ENCODE results near the gene CDA.
"Not testable (repeated sequence)": the region's sequence is repeated elsewhere in the genome, so short reads cannot be mapped to it uniquely, and the experiment has no call there.

Gene CDA

GRCh38 chr1:20587661-20588053, 1.2 kb upstream of the CDA start:
- no peak for DNase-seq

- DNase-seq = peak; percentile 82
These were observed 708 bp downstream of the CDA start for GRCh38 chr1:20589331-20590278.

- DNase-seq = peak; percentile 58
These were observed 1.4 kb downstream of the CDA start for GRCh38 chr1:20590306-20590777.

GRCh38 chr1:20593756-20594155, 4.9 kb downstream of the CDA start:
- no peak for DNase-seq

- no peak for DNase-seq
These were observed 5.8 kb downstream of the CDA start for GRCh38 chr1:20594746-20595145.

DNA sequence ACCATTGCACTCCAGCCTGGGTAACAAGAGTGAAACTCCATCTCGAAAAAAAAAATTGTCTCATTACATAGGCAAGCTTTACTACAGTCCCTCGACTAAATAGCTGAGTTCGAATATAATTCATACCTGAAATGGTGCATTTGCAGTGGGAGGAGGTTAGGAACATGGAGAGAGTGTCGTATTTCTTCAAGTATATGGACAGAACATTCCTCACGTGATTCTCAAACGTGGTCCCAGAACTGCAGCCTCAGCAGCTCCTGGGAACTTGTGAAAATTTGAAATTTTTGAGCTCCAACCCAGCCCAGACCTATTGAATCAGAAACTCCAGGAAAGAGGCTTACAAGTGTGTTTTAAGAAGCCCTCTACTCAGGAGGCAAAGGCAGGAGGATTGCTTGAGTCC, 7.2 kb downstream of the CDA start:
- no peak for DNase-seq

DNA sequence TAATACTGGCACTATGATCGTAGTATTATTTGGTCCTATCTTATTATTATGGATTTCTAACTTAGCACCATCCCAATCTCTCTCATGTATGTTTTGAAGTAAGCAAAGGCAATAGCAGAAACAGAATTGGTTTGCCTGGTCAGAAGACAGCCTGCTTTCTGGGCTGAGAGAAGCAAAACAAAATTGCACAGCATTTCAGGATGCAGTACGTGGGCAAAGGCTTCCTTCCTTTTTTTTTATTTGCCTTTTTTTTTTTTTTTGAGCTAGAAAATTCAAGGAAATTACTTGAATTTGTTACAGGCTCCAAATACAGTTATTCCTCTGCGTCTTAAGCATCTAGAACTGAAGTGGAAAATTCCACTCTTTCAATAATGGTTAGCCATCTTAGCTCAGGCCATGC, 8.8 kb downstream of the CDA start:
- DNase-seq = no peak

DNA sequence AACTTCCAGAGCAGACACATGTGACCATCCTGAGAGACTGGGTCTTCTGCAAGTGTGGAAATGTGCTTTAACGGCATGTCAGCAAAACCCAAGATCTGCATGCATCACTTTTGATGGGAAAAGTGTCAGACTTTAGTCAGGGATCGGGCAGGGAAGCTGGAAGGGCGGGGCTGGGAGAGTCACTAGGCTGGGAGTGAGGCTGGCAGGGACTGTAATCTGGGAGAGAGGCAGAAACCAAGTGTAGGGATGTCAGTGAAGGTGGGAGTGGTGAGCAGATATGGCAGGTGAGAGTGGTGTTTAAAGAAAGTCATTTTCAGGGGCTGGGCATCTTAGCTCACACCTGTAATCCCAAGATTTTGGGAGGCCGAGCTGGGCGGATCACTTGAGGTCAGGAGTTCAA, 11.3 kb downstream of the CDA start:
- DNase-seq = no peak

- peak; percentile 58 for DNase-seq
These were observed 12.4 kb downstream of the CDA start for GRCh38 chr1:20601129-20601825.

DNA sequence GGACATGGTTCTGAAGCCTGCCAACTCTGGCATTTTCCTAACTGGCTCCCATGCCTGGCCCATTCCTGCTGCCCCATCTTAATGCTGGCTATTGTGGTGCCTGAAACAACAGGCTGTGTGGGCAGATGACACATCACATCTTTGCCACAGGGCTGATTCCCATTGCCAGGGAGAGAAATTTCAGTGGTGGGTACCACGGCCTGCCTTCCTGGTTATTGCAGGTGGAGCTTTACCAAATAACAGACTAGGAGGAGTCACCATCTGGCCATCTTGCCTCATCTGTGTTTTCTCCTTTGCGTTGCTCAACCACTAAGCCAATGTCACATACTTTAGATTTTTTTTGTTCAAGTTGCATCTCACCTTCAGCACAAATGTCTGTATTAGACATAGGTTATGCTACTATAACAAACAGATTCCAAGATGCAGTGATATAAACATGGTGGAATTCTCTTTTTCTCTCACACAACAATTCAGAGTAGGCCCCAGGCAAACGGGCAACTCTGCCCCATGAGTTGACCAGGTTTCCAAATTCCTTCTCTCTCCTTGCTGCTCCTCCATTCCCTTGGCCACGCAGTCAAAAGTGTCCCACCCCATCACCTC, 14.1 kb downstream of the CDA start:
- DNase-seq = no peak

DNA sequence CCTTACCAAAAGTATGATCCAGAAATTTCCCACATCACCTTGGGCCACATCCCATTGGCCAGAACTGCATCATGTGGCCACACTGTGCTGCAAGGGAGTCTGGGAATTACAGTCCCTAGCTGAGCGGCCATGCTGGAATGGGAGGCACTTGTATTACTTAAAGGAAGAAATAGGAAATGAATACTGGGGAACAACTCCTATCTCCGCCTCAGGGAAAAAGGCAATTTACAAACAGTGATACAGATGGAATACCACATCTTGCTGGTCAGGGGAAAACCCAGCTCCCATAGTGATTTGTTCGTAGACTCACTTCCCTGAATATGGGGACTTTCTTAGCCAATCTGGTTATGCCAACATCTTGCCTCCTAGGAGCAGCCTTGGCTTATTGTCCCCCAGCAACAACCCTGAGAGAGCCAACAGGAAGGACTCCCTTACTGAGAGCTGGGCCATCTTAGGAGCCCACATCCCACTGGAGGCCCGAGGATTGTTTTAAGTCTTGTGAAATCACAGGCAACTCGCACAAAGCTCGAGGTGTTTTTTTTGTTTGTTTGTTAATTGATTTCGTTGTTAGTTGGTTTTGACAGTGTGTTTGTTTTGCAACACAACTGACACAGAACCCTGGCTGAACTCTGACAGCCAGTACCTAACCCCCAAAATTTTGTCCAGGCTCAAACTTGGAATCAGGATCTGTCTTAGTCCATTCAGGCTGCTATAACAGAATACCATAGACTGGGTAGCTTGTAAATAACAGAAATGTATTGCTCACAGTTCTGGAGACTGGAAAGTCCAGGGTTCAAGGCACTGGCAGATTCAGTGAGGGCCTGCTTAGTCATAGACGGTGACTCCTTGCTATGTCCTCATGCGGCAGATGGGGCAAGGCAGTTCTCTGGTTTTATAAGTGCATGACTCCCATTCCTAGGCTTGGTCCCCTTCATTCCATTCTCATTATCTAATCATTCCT, 14.9 kb downstream of the CDA start:
- DNase-seq = peak; percentile 95

DNA sequence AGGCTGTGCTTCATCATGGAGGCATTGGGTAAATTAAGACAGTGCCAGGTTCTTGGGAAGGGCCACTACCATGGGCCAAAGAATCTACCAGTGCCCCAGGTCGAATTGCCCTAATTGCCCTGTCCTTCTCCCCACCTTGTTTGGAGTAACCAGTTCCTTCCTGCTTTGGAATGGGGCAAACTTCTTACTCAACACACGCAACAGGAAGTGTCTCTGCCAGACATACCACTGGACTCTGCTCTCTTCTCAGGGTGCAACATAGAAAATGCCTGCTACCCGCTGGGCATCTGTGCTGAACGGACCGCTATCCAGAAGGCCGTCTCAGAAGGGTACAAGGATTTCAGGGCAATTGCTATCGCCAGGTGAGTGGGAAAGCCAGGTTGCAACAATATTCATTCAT, 15.8 kb downstream of the CDA start:
- DNase-seq = no peak

GRCh38 chr1:20606801-20607570, 18.1 kb downstream of the CDA start:
- not testable (repeated sequence) for DNase-seq

- DNase-seq = no peak
These were observed 20.6 kb downstream of the CDA start for GRCh38 chr1:20609541-20609940.

DNA sequence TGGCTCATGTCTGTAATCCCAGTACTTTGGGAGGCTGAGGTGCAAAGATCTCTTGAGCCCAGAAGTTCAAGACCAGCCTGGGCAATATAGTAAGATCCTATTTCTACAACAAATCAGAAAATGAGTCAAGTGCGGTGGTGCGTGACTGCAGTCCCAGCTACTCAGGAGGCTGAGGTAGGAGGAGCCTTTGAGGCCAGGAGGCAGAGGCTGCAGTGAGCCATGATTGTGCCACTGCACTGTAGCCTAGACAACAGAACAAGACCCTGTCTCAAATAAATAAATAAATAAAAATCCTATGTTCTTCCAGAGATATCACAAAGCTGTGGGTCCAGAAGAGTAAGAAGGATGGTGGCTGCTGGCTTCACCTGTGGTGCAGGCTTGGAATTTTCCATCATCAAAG, 22.1 kb downstream of the CDA start:
- no peak for DNase-seq

- no peak for DNase-seq
These were observed 22.8 kb downstream of the CDA start for GRCh38 chr1:20611652-20612051.

GRCh38 chr1:20612221-20612746, 23.4 kb downstream of the CDA start:
- DNase-seq = no peak

- DNase-seq = no peak
These were observed 25.3 kb downstream of the CDA start for GRCh38 chr1:20614131-20614579.

DNA sequence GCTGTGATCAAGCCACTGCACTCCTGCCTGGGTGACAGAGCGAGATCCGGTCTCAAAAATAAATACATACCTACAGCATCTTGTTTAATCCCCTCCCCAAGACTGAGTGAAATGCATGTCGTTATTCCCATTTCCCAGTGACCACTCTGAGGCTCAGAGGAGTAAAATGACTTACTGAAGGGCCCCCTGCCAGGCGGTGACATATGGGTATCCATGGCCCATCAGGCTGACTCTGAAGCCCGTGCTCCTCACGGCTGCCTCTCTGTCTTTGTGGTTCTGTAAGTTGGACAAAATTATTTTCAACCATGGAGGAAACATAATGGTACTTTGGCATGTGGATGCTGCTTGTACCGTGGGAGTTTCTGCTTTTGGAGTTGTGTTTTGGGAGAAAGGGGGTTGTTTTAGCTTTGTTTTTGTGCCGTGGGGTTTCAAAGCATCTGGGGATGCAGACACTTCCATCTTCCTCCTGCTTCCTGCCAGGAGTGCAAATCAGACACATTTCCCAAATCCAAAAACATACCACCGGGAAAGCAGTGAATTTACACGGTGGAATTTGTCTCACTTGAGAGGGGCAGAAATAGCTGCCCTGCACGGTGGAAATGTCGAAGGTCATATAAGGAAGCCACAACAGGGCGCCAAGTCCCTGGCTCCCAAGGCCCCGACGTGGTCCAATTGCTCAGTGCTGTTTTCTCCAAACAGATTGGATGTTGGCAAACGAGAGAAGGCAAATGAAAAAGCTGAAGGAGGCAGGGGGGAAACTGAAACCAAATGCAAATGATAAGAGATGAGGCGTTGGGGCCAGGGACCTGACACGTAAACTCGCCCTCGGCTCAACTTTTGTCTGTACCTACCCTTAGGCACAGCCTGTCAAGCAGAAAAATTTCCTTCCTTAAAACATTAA, 27.3 kb downstream of the CDA start:
- DNase-seq = no peak

DNA sequence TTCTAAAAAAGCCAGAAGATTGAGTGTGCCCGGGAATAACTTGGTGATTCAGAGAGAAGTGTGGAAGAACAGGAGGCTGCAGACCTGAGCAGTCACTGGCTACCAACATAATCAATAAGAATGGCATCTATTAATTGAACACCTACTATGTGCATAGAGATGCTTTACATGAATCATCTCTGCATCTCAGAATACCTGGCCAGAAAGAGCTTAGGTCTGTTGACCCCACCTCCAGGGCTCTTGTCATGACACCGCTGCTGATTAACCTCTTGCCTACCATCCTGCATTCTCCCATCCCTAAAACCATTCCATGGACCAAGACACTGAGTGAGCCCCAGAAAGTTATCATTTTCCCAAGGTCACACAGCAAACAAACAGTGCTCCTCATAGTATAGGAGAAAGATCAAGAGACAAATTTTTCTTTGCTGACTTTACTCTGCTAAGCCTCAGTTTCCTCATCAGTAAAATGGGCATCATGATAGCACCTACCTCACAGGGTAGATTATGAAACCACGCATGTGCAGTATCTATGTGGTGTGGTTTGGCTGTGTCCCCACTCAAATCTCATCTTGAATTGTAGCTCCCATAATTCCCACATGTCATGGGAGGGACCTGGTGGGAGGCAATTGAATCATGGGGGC, 28.1 kb downstream of the CDA start:
- DNase-seq = no peak
